ENCODE measurements around the gene CXCR2.

The CXCR2 gene

DNA sequence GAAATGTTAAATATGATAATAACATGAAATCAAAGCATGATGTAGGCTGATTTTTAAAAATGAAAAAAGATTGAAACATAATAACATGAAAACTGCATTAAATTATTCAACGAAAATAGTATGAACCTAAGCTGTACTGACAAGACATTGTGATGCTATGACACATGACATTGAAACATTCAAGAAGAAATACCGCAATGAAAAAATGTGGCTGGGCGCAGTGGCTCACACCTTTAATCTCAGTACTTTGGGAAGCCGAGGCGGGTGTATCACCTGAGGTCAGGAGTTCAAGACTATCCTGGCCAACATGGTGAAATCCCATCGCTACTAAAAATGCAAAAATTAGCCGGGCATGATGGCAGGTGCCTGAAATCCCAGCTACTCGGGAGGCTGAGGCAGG is 26.3 kb downstream of the CXCR2 start:
- TF ChIP-seq, protein P1, sequence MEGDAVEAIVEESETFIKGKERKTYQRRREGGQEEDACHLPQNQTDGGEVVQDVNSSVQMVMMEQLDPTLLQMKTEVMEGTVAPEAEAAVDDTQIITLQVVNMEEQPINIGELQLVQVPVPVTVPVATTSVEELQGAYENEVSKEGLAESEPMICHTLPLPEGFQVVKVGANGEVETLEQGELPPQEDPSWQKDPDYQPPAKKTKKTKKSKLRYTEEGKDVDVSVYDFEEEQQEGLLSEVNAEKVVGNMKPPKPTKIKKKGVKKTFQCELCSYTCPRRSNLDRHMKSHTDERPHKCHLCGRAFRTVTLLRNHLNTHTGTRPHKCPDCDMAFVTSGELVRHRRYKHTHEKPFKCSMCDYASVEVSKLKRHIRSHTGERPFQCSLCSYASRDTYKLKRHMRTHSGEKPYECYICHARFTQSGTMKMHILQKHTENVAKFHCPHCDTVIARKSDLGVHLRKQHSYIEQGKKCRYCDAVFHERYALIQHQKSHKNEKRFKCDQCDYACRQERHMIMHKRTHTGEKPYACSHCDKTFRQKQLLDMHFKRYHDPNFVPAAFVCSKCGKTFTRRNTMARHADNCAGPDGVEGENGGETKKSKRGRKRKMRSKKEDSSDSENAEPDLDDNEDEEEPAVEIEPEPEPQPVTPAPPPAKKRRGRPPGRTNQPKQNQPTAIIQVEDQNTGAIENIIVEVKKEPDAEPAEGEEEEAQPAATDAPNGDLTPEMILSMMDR (IDR thresholded peaks at IDR 0.05; ENCODE audit: control insufficient read depth, extremely low read depth, insufficient read depth) = no peak
- H3K4me3 ChIP-seq (ENCODE audit: low read depth, low read length) = no peak overlapping the region
- no peak for DNase-seq (ENCODE audit: low read depth)

DNA sequence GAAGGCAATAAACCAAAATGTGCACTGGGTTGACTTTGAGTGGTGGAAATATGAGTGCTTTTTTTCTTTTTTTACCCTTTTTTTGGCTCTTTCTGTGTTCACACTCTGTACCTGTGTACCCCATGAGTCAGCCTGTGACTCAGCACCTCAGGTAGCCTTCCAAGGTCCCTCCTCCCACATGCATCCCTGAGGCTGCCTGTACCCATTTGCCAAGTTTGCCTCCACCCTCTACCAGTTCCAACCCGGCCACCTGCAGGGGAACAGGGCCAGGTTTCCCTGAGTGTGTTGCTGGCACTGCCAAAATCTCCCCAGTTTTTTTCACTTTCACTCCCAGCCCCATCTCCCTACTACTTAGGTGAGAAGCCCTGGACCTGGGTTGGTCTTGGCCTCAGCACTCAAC is 26.9 kb downstream of the CXCR2 start:
- no peak for DNase-seq (ENCODE audit: low read depth)
- no peak overlapping the region for H3K4me3 ChIP-seq (ENCODE audit: low read depth, low read length)
- TF ChIP-seq, protein P1 (IDR thresholded peaks at IDR 0.05; ENCODE audit: control insufficient read depth, extremely low read depth, insufficient read depth) = no peak

DNA sequence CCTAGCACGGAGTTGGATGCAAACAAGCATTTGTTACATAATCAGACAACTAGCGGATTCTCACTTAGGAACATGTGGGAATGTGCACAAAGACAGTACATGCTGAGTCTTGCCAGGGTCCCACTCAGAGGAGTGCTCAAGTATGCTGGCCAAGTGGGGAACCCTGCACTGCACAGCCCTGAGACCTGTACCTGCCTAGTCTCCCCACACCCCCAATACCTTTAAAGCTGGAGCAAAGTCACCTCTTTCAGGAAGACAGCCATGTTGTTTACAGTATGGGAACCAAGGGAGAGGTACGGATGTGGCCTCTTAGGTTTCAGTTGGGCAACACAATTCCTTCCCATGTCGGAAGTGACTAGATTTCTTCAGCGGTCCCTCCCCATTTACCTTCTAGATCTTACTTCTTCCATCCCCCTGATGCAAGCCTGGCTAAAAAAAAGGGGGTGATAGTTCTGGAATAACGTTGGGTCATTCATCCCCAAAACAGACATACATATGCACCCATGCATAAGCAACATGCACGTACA is 30.2 kb downstream of the CXCR2 start:
- H3K4me3 ChIP-seq (ENCODE audit: low read depth, low read length) = no peak overlapping the region
- no peak for DNase-seq (ENCODE audit: low read depth)
- TF ChIP-seq, protein P1 (IDR thresholded peaks at IDR 0.05; ENCODE audit: control insufficient read depth, extremely low read depth, insufficient read depth) = no peak

DNA sequence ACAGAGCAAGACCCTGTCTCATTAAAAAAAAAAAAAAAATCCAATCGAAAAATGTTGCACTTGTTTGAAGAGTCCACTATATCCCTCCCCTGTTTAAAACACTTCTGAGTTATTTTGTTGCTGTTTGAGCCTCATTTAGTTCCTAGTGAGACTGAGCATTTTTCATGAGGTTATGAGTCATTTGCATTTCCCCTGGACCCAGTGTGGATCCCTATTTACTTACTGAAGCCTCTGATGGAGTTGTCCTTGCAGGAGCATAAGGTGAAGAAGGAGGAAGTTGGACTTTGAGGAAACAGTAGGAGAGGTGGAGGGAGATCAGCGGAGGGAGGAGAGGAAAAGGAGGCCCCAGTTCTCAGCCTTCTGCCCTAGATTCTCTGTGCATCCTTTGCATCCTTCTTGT is 35.8 kb downstream of the CXCR2 start:
- no peak overlapping the region for H3K4me3 ChIP-seq (ENCODE audit: low read depth, low read length)
- no peak for DNase-seq (ENCODE audit: low read depth)
- TF ChIP-seq, protein P1 (IDR thresholded peaks at IDR 0.05; ENCODE audit: control insufficient read depth, extremely low read depth, insufficient read depth) = no peak

DNA sequence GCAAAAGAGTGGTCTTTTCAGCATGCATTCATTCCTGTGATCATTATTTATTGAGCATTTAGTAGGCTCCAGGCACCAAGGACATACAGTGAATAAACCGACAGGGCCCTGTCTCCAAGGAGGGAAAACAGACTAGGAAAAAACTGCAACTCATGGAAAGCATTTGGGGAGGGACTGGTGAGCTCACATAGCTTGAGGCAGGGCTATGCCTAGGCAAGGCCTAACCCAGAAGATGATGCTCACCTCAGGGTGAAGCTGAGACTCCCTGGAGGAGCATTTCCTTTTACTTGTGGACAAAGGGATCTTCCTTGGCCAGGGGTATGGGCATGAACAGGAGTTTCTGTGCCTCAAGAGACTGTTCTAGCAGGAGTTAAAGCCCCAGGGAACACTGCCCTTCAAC is 37.0 kb downstream of the CXCR2 start:
- TF ChIP-seq, protein P1 (IDR thresholded peaks at IDR 0.05; ENCODE audit: control insufficient read depth, extremely low read depth, insufficient read depth) = no peak
- no peak for DNase-seq (ENCODE audit: low read depth)
- H3K4me3 ChIP-seq (ENCODE audit: low read depth, low read length) = no peak overlapping the region

DNA sequence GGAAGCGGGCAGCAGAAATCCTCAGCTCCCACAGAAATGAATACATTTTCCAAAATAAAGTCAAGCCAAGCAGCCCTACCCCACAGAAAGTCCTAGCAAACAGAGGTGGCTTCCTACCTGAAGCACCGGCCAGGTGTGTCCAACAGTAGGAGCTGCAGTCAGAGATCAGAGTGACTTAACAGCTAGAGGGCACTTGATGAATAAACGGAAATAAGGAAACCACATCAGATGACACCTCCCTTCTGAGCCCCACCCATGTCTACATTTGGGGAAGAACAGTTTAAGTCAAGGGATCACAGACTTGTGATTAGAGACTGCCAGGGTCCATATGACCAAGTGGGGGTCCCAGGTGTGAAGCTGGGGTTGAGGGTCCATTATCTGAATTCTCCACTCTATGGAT is 41.0 kb downstream of the CXCR2 start, which contains the start of gene CXCR1:
Gene CXCR1, minus strand, starts transcription at position 172 of the 400 bp plus-strand sequence. CDS start 1,751 bp downstream, outside the sequence.
- no peak within 1 kb of the TSS for H3K4me3 ChIP-seq (ENCODE audit: low read depth, low read length)
- TF ChIP-seq, protein P1 (IDR thresholded peaks at IDR 0.05; ENCODE audit: control insufficient read depth, extremely low read depth, insufficient read depth) = no peak
- no peak for DNase-seq (ENCODE audit: low read depth)

DNA sequence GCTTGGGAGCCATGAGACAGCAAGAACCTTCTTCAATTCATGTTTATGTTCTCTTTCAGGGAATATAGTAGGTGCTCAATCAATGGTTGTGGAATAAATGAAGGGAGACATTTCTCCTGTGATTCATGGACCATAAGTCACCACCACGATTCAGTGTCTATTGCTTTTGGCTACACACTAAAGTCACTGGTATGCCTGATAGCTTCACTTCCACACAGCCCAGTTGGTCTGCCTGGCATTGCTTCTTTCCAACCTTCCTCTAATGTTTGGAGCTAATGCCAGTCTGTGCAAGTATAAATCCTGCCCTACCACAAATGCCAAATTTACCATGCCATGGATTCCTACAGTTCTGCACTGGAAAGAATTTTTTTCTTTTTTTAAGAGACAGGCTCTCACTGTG is 42.2 kb downstream of the CXCR2 start:
- no peak for DNase-seq (ENCODE audit: low read depth)
- no peak overlapping the region for H3K4me3 ChIP-seq (ENCODE audit: low read depth, low read length)
- TF ChIP-seq, protein P1 (IDR thresholded peaks at IDR 0.05; ENCODE audit: control insufficient read depth, extremely low read depth, insufficient read depth) = no peak
